ENCODE measurements around the gene KRT24.
"Not testable (repeated sequence)": the region's sequence is repeated elsewhere in the genome, so short reads cannot be mapped to it uniquely, and the experiment has no call there.

The KRT24 gene

GRCh38 chr17:40703652-40704051, at the start of gene KRT24:
Gene KRT24 (minus strand): TSS chr17:40703752. CDS start chr17:40703693, 59 bp downstream.
- DNase-seq (ENCODE audit: low read depth) = no peak

GRCh38 chr17:40751065-40751464, 47.5 kb upstream of the KRT24 start:
- DNase-seq (ENCODE audit: low read depth) = no peak

GRCh38 chr17:40750391-40750790, 46.8 kb upstream of the KRT24 start:
- DNase-seq (ENCODE audit: low read depth) = no peak

- DNase-seq (ENCODE audit: low read depth) = not testable (repeated sequence)
Measured at GRCh38 chr17:40748666-40749065, 45.1 kb upstream of the KRT24 start.

- no peak for DNase-seq (ENCODE audit: low read depth)
Measured at GRCh38 chr17:40738553-40738952, 35.0 kb upstream of the KRT24 start.

GRCh38 chr17:40735016-40735415, 31.5 kb upstream of the KRT24 start:
- no peak for DNase-seq (ENCODE audit: low read depth)

GRCh38 chr17:40734018-40734417, 30.5 kb upstream of the KRT24 start:
- no peak for DNase-seq (ENCODE audit: low read depth)

GRCh38 chr17:40730970-40731369, 27.4 kb upstream of the KRT24 start:
- no peak for DNase-seq (ENCODE audit: low read depth)

GRCh38 chr17:40727447-40728231, 24.1 kb upstream of the KRT24 start:
- DNase-seq (ENCODE audit: low read depth) = no peak

- DNase-seq (ENCODE audit: low read depth) = no peak
Measured at GRCh38 chr17:40726919-40727318, 23.4 kb upstream of the KRT24 start.

GRCh38 chr17:40724656-40725055, 21.1 kb upstream of the KRT24 start:
- no peak for DNase-seq (ENCODE audit: low read depth)

GRCh38 chr17:40722241-40722640, 18.7 kb upstream of the KRT24 start:
- DNase-seq (ENCODE audit: low read depth) = no peak

- no peak for DNase-seq (ENCODE audit: low read depth)
Measured at GRCh38 chr17:40720899-40721298, 17.3 kb upstream of the KRT24 start.

- no peak for DNase-seq (ENCODE audit: low read depth)
Measured at GRCh38 chr17:40718930-40719329, 15.4 kb upstream of the KRT24 start.

GRCh38 chr17:40717776-40718175, 14.2 kb upstream of the KRT24 start:
- DNase-seq (ENCODE audit: low read depth) = no peak

GRCh38 chr17:40714473-40714872, 10.9 kb upstream of the KRT24 start:
- no peak for DNase-seq (ENCODE audit: low read depth)

- DNase-seq (ENCODE audit: low read depth) = no peak
Measured at GRCh38 chr17:40707745-40708144, 4.2 kb upstream of the KRT24 start.

GRCh38 chr17:40705584-40705983, 2.0 kb upstream of the KRT24 start:
- no peak for DNase-seq (ENCODE audit: low read depth)

- DNase-seq (ENCODE audit: low read depth) = no peak
Measured at GRCh38 chr17:40702271-40702670, 1.3 kb downstream of the KRT24 start.

- DNase-seq (ENCODE audit: low read depth) = no peak
Measured at GRCh38 chr17:40699853-40700252, 3.7 kb downstream of the KRT24 start.

GRCh38 chr17:40699371-40699770, 4.2 kb downstream of the KRT24 start:
- no peak for DNase-seq (ENCODE audit: low read depth)

- no peak for DNase-seq (ENCODE audit: low read depth)
Measured at GRCh38 chr17:40697297-40697696, 6.3 kb downstream of the KRT24 start.

- no peak for DNase-seq (ENCODE audit: low read depth)
Measured at GRCh38 chr17:40696651-40697072, 6.9 kb downstream of the KRT24 start.

- DNase-seq (ENCODE audit: low read depth) = no peak
Measured at GRCh38 chr17:40695874-40696472, 7.6 kb downstream of the KRT24 start.
